Neutrophil (primary cell): Measurements from ENCODE around the gene FAM227B.

Experiments
- H3K27ac ChIP-seq: fragments of 200-600 bp; sonication (generic); 2 replicates; pipeline ENCODE4 v1.5.1; 2016; ENCODE audit warnings: mild to moderate bottlenecking, moderate library complexity
- H3K27me3 ChIP-seq: fragments of 200-600 bp; sonication (generic); 2 replicates; pipeline ENCODE4 v1.6.0; 2016; ENCODE audit warnings: mild to moderate bottlenecking
- H3K36me3 ChIP-seq: fragments of 200-600 bp; sonication (generic); 2 replicates; pipeline ENCODE4 v1.5.1; 2017
- H3K4me1 ChIP-seq, 2 experiments: fragments of 200-600 bp in 1 of 2; sonication (generic) in 1 of 2; 1 replicate in 1 of 2; 2 replicates in 1 of 2; pipeline versions ENCODE4 v1.5.1 to v1.6.1; 2013 to 2016; ENCODE audit warnings: low read depth in 1 of 2, low read length in 1 of 2, mild to moderate bottlenecking in 1 of 2, moderate library complexity in 1 of 2; ENCODE audit not compliant: control insufficient read depth in 1 of 2, insufficient read depth in 1 of 2
- H3K4me3 ChIP-seq, 2 experiments: fragments of 200-600 bp in 1 of 2; sonication (generic) in 1 of 2; 1 replicate in 1 of 2; 2 replicates in 1 of 2; pipeline ENCODE4 v1.5.1; 2013 to 2016; ENCODE audit warnings: low read depth in 1 of 2, low read length in 1 of 2, mild to moderate bottlenecking in 1 of 2, moderate library complexity in 1 of 2
- H3K9me3 ChIP-seq: fragments of 200-600 bp; sonication (generic); 2 replicates; pipeline ENCODE4 v1.5.1; 2016
- TF ChIP-seq, protein P1 (sequence below): fragments of 200-600 bp; sonication (generic); IDR thresholded peaks from 2 replicates; pipeline ENCODE4 v1.5.1; 2016; ENCODE audit warnings: antibody characterized with exemption

FAM227B gene

DNA sequence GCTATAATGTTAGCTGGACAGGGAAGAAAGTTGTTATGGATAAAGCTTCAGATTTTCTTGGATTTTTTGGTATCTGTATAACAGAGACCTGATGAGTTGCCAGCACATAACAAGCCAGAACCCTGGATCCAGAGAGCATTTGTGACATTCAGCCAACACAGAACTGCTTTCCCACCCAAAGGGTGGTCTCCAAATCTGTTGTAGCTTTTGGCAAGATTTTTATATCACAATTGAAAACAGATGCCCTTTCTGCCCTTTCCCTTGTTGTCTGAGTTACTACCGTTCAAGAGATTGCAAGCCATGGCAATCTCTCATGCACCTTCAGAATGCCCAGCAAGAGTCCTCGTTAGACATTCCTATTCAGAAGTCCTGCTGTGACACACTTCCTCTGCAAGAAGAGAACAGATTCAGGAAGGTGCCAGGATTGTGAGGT lies 305.2 kb downstream of the FAM227B start:
- Histone ChIP-seq H3K27ac (no peak overlapping the region), H3K9me3 (no peaks in the 10 kb centered on the region), H3K4me3 (no peak overlapping the region), H3K36me3 (peaks cover 10% of the 10 kb centered on the region), H3K27me3 (no peaks in the 10 kb centered on the region), H3K4me1 (peaks cover 0 to 5% of the 10 kb centered on the region in 2 experiments)
- TF ChIP-seq, protein P1, sequence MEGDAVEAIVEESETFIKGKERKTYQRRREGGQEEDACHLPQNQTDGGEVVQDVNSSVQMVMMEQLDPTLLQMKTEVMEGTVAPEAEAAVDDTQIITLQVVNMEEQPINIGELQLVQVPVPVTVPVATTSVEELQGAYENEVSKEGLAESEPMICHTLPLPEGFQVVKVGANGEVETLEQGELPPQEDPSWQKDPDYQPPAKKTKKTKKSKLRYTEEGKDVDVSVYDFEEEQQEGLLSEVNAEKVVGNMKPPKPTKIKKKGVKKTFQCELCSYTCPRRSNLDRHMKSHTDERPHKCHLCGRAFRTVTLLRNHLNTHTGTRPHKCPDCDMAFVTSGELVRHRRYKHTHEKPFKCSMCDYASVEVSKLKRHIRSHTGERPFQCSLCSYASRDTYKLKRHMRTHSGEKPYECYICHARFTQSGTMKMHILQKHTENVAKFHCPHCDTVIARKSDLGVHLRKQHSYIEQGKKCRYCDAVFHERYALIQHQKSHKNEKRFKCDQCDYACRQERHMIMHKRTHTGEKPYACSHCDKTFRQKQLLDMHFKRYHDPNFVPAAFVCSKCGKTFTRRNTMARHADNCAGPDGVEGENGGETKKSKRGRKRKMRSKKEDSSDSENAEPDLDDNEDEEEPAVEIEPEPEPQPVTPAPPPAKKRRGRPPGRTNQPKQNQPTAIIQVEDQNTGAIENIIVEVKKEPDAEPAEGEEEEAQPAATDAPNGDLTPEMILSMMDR: no peak

DNA sequence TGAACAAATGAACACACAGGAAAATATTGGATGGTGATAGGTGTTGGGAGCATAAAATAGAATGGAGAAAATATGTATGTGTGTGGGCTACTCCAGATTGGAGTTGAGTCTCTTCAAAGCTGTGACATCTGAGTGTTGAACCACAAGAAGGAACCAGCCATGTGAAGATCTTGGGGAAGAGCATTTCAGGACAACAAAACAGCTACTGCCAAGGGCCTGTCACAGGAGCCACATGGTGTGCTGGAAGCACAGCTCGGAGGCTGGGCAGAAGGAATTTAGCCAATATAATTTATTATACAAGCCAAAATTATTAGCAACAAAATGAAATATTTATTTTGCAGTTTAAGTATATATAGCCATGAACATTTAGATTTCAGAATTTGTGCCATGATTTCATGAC lies 305.9 kb downstream of the FAM227B start:
- Histone ChIP-seq H3K27me3 (no peaks in the 10 kb centered on the region), H3K27ac (no peak overlapping the region), H3K4me3 (no peak overlapping the region), H3K36me3 (peaks cover 9% of the 10 kb centered on the region), H3K4me1 (no peaks in the 10 kb centered on the region), H3K9me3 (no peaks in the 10 kb centered on the region)
- TF ChIP-seq, protein P1: no peak

GRCh38 chr15:49313650-49314049 lies 307.0 kb downstream of the FAM227B start:
- H3K27ac ChIP-seq: no peak overlapping the region
- H3K4me3 ChIP-seq: no peak overlapping the region
- TF ChIP-seq, protein P1: no peak
- H3K27me3 ChIP-seq: no peaks in the 10 kb centered on the region
- no peaks in the 10 kb centered on the region for H3K4me1 ChIP-seq
- no peaks in the 10 kb centered on the region for H3K36me3 ChIP-seq
- no peaks in the 10 kb centered on the region for H3K9me3 ChIP-seq

DNA sequence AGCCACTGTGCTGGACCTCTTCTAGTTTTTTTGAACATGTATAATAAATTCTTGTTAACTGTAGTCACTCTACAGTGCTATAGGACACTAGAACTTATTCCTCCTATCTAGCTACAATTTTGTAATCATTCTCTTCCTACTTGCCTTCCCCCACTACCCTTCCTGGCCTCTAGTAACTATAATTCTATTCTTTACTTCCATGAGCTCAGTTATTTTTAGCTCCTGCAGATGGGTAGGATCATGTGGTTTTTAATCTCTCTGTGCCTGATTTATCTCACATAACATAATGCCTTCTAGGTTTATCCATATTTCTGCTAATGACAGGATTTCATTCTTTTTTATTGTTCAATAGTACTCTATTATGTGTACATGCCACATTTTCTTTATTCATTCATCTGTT lies 310.7 kb downstream of the FAM227B start:
- Histone ChIP-seq H3K27me3 (no peaks in the 10 kb centered on the region), H3K36me3 (no peaks in the 10 kb centered on the region), H3K4me1 (no peaks in the 10 kb centered on the region), H3K4me3 (no peak overlapping the region), H3K27ac (no peak overlapping the region), H3K9me3 (no peaks in the 10 kb centered on the region)
- TF ChIP-seq, protein P1: no peak

DNA sequence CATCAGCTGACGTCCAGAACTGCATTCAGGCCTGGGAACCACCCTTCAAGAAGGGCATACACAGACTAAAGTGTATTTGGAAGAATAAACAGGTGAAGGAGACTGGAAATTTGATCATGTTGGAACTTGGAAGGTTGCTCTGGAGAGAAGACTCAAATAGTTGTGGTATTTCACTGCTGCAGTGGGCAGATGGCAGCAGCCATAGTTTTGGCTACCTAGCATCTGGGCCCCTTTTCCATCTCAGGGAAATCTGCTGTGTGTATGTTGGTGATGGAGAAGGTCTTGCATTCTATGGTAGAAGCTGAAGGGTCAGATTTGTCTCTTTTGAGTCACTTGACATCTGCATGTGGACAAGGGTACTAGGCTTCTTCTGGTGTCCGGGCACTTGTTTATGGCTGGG lies 311.9 kb downstream of the FAM227B start:
- Histone ChIP-seq H3K4me3 (no peak overlapping the region), H3K27ac (no peak overlapping the region), H3K36me3 (peaks cover 5% of the 10 kb centered on the region), H3K4me1 (no peaks in the 10 kb centered on the region), H3K27me3 (no peaks in the 10 kb centered on the region), H3K9me3 (no peaks in the 10 kb centered on the region)
- TF ChIP-seq, protein P1: no peak

DNA sequence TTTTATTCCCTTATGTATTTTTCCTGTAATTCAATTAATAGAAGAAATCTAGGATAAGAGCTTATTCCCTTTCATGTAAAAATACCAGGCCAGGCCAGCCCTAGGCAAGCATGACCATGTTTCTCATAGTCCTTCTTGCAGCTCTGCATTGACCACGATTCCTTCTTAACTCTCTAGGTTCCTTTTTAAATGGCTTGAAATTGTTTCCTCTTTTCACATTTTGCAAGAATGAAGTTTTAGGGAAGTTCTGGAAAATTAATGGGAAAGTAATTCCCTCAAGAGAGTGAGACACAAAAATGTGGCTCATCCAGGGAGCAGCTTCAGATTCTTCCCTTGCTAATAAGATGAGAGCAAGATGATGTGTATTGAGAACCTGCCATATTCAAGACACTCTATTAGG lies 314.1 kb downstream of the FAM227B start:
- no peaks in the 10 kb centered on the region for H3K27me3 ChIP-seq
- no peak overlapping the region for H3K4me3 ChIP-seq
- TF ChIP-seq, protein P1: no peak
- no peak overlapping the region for H3K27ac ChIP-seq
- no peaks in the 10 kb centered on the region for H3K9me3 ChIP-seq
- H3K36me3 ChIP-seq: peaks cover 5% of the 10 kb centered on the region
- H3K4me1 ChIP-seq: no peaks in the 10 kb centered on the region
